ENCODE measurements around the gene PIAS1. TPM values are rescaled to one million over a fixed set of nuclear protein-coding genes. Genes with fewer than 3 reads are reported as not detected.
"Not testable (repeated sequence)": the region's sequence is repeated elsewhere in the genome, so short reads cannot be mapped to it uniquely, and the experiment has no call there.

PIAS1 gene
- total RNA-seq, 3 donors from 2014 or later (not counting 1 experiment from before 2014, with no cell fraction given), result 94.7 to 103 (median 99.2) TPM

GRCh38 chr15:68224108-68224507 is 170.0 kb downstream of the PIAS1 start:
- ATAC-seq, result no peak
- Mint-ChIP-seq H3K4me3 (no peak overlapping the region), H3K27ac (no peak overlapping the region), H3K4me1 (peaks cover 23 to 28% of the 10 kb centered on the region in 2 donors), H3K9me3 (no peaks in the 10 kb centered on the region), H3K27me3 (ENCODE audit: low read depth in 2 of 2) (no peaks in the 10 kb centered on the region), H3K36me3 (no peaks in the 10 kb centered on the region)
- no peak for DNase-seq
- Histone ChIP-seq H3K4me1 (ENCODE audit: control insufficient read depth, insufficient read depth, low read length) (peaks cover 15% of the 10 kb centered on the region), H3K4me3 (ENCODE audit: low read length) (no peak overlapping the region), H3K36me3 (ENCODE audit: control insufficient read depth, insufficient read depth, low read length) (no peaks in the 10 kb centered on the region), H3K9me3 (ENCODE audit: control insufficient read depth, insufficient read depth, low read length) (no peaks in the 10 kb centered on the region), H3K27me3 (ENCODE audit: control insufficient read depth, insufficient read depth, low read length) (no peaks in the 10 kb centered on the region), H3K27ac (ENCODE audit: low read length) (no peak overlapping the region)
- WGBS (ENCODE audit: insufficient coverage), result 80% methylated on average over 3 of the region's 3 CpGs
- intact Hi-C loops (cut with micrococcal nuclease), result no loop called here
- TF ChIP-seq, protein P1, sequence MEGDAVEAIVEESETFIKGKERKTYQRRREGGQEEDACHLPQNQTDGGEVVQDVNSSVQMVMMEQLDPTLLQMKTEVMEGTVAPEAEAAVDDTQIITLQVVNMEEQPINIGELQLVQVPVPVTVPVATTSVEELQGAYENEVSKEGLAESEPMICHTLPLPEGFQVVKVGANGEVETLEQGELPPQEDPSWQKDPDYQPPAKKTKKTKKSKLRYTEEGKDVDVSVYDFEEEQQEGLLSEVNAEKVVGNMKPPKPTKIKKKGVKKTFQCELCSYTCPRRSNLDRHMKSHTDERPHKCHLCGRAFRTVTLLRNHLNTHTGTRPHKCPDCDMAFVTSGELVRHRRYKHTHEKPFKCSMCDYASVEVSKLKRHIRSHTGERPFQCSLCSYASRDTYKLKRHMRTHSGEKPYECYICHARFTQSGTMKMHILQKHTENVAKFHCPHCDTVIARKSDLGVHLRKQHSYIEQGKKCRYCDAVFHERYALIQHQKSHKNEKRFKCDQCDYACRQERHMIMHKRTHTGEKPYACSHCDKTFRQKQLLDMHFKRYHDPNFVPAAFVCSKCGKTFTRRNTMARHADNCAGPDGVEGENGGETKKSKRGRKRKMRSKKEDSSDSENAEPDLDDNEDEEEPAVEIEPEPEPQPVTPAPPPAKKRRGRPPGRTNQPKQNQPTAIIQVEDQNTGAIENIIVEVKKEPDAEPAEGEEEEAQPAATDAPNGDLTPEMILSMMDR (IDR thresholded peaks at IDR 0.05), result no peak

GRCh38 chr15:68224546-68225250 is 170.6 kb downstream of the PIAS1 start:
- H3K27ac ChIP-seq (ENCODE audit: low read length), result no peak overlapping the region
- ATAC-seq (no peak), DNase-seq (no peak)
- no peaks in the 10 kb centered on the region for H3K9me3 ChIP-seq (ENCODE audit: control insufficient read depth, insufficient read depth, low read length)
- Mint-ChIP-seq H3K27ac (peak overlapping the region in 1 of 2 donors; percentile 56), H3K27me3 (ENCODE audit: low read depth in 2 of 2) (no peaks in the 10 kb centered on the region), H3K4me1 (peaks cover 23 to 29% of the 10 kb centered on the region in 2 donors), H3K9me3 (no peaks in the 10 kb centered on the region), H3K36me3 (no peaks in the 10 kb centered on the region), H3K4me3 (peak overlapping the region; percentile 35)
- intact Hi-C loops (cut with micrococcal nuclease), result no loop called here
- TF ChIP-seq, protein P1 (IDR thresholded peaks at IDR 0.05), result no peak
- no peaks in the 10 kb centered on the region for H3K27me3 ChIP-seq (ENCODE audit: control insufficient read depth, insufficient read depth, low read length)
- 27% methylated on average over 3 of the region's 3 CpGs for WGBS (ENCODE audit: insufficient coverage)
- no peak overlapping the region for H3K4me3 ChIP-seq (ENCODE audit: low read length)
- H3K36me3 ChIP-seq (ENCODE audit: control insufficient read depth, insufficient read depth, low read length), result no peaks in the 10 kb centered on the region
- H3K4me1 ChIP-seq (ENCODE audit: control insufficient read depth, insufficient read depth, low read length), result peaks cover 15% of the 10 kb centered on the region

GRCh38 chr15:68225442-68225841 is 171.3 kb downstream of the PIAS1 start:
- intact Hi-C loops (cut with micrococcal nuclease); H3K27ac ChIP-seq (ENCODE audit: low read length); DNase-seq; ATAC-seq; H3K27me3 Mint-ChIP-seq (ENCODE audit: low read depth in 2 of 2); H3K36me3 Mint-ChIP-seq; H3K4me3 ChIP-seq (ENCODE audit: low read length); H3K27me3 ChIP-seq (ENCODE audit: control insufficient read depth, insufficient read depth, low read length); H3K9me3 ChIP-seq (ENCODE audit: control insufficient read depth, insufficient read depth, low read length); H3K4me3 Mint-ChIP-seq; H3K9me3 Mint-ChIP-seq; H3K36me3 ChIP-seq (ENCODE audit: control insufficient read depth, insufficient read depth, low read length): not testable (repeated sequence)
- peaks cover 22% of the 10 kb centered on the region for H3K4me1 ChIP-seq (ENCODE audit: control insufficient read depth, insufficient read depth, low read length)
- 94% methylated on average over 4 of the region's 4 CpGs for WGBS (ENCODE audit: insufficient coverage)
- peak overlapping the region in 1 of 2 donors; percentile 56 for H3K27ac Mint-ChIP-seq
- H3K4me1 Mint-ChIP-seq, result peaks cover 29 to 36% of the 10 kb centered on the region in 2 donors

GRCh38 chr15:68227643-68228142 is 173.6 kb downstream of the PIAS1 start:
- H3K9me3 Mint-ChIP-seq, result no peaks in the 10 kb centered on the region
- ATAC-seq (no peak), DNase-seq (no peak)
- peaks cover 23% of the 10 kb centered on the region for H3K4me1 ChIP-seq (ENCODE audit: control insufficient read depth, insufficient read depth, low read length)
- no peaks in the 10 kb centered on the region for H3K27me3 Mint-ChIP-seq (ENCODE audit: low read depth in 2 of 2)
- H3K27ac Mint-ChIP-seq, result no peak overlapping the region
- no peaks in the 10 kb centered on the region for H3K9me3 ChIP-seq (ENCODE audit: control insufficient read depth, insufficient read depth, low read length)
- H3K27me3 ChIP-seq (ENCODE audit: control insufficient read depth, insufficient read depth, low read length), result no peaks in the 10 kb centered on the region
- H3K36me3 ChIP-seq (ENCODE audit: control insufficient read depth, insufficient read depth, low read length), result no peaks in the 10 kb centered on the region
- intact Hi-C loops (cut with micrococcal nuclease), result no loop called here
- TF ChIP-seq, protein P1 (IDR thresholded peaks at IDR 0.05), result no peak
- peak overlapping the region; percentile 92 for H3K4me3 Mint-ChIP-seq
- H3K27ac ChIP-seq (ENCODE audit: low read length), result no peak overlapping the region
- H3K4me3 ChIP-seq (ENCODE audit: low read length), result no peak overlapping the region
- 96% methylated on average over 9 of the region's 9 CpGs for WGBS (ENCODE audit: insufficient coverage)
- no peaks in the 10 kb centered on the region for H3K36me3 Mint-ChIP-seq
- peaks cover 29 to 36% of the 10 kb centered on the region in 2 donors for H3K4me1 Mint-ChIP-seq
